GM12865 (cell line): ENCODE results near the gene TXNDC2.
"Not testable (repeated sequence)": the region's sequence is repeated elsewhere in the genome, so short reads cannot be mapped to it uniquely, and the experiment has no call there.

Experiments
- DNase-seq: peaks from one replicate; pipeline ENCODE4 v3.0.0; 2010; ENCODE audit warnings: low read depth
- H3K4me3 ChIP-seq: 2 replicates; pipeline ENCODE4 v1.5.1; 2011; ENCODE audit warnings: mild to moderate bottlenecking, low read depth, low read length, control low read depth
- CTCF ChIP-seq: IDR thresholded peaks from 2 replicates; pipeline ENCODE4 v1.5.1; 2011; ENCODE audit warnings: low read length, control low read depth, low read depth, inconsistent platforms; ENCODE audit not compliant: insufficient read depth; ENCODE audit errors: missing control alignments

TXNDC2 gene

GRCh38 chr18:9902832-9903231, 17.1 kb downstream of the TXNDC2 start:
- no peak for TF ChIP-seq CTCF
- DNase-seq = no peak
- no peak overlapping the region for H3K4me3 ChIP-seq

GRCh38 chr18:9905401-9905922, 19.7 kb downstream of the TXNDC2 start:
- H3K4me3 ChIP-seq = no peak overlapping the region
- no peak for DNase-seq
- no peak for TF ChIP-seq CTCF

GRCh38 chr18:9906481-9906880, 20.7 kb downstream of the TXNDC2 start:
- H3K4me3 ChIP-seq = no peak overlapping the region
- TF ChIP-seq CTCF = no peak
- no peak for DNase-seq

- TF ChIP-seq CTCF = no peak
- no peak for DNase-seq
- H3K4me3 ChIP-seq = no peak overlapping the region
These were observed 22.1 kb downstream of the TXNDC2 start for GRCh38 chr18:9907867-9908266.

- no peak for DNase-seq
- TF ChIP-seq CTCF = no peak
These were observed 24.3 kb downstream of the TXNDC2 start for GRCh38 chr18:9910071-9910470.

GRCh38 chr18:9910661-9911060, 24.9 kb downstream of the TXNDC2 start:
- no peak overlapping the region for H3K4me3 ChIP-seq
- no peak for DNase-seq
- no peak for TF ChIP-seq CTCF

More at GRCh38 chr18:9910071-9910470, 24.3 kb downstream of the TXNDC2 start:
- no peak overlapping the region for H3K4me3 ChIP-seq

GRCh38 chr18:9911226-9911625, 25.5 kb downstream of the TXNDC2 start:
- TF ChIP-seq CTCF = no peak
- DNase-seq = no peak
- no peak overlapping the region for H3K4me3 ChIP-seq

- not testable (repeated sequence) for DNase-seq, H3K4me3 ChIP-seq
These were observed 26.5 kb downstream of the TXNDC2 start for GRCh38 chr18:9912285-9912684.
